Esophagus squamous epithelium (tissue), 5 donors: ENCODE results near the gene PRTG. TPM values are rescaled to one million over a fixed set of nuclear protein-coding genes. Genes with fewer than 3 reads are reported as not detected.
"Not testable (repeated sequence)": the region's sequence is repeated elsewhere in the genome, so short reads cannot be mapped to it uniquely, and the experiment has no call there.

ENCODE experiments used
- DNase-seq: peaks from one replicate; lab custom pipeline; 2025; lab: John Stamatoyannopoulos, UW
- H3K27ac ChIP-seq, 4 donors: fragments of 200-600 bp; sonication (generic); one replicate each; pipeline ENCODE4 v1.5.1; 2016 to 2019; ENCODE audit warnings: mild to moderate bottlenecking in 1 of 4
- H3K27me3 ChIP-seq, 4 donors: fragments of 200-600 bp; sonication (generic); 1 replicate in 3 of 4; 2 replicates in 1 of 4; pipeline versions ENCODE4 v1.5.1 to v1.6.0; 2017 to 2021; ENCODE audit warnings: antibody characterized with exemption in 1 of 4
- H3K36me3 ChIP-seq, 3 donors: fragments of 200-600 bp; sonication (generic); one replicate each; pipeline ENCODE4 v1.5.1; 2016 to 2019
- H3K4me1 ChIP-seq, 3 donors: fragments of 200-600 bp; sonication (generic); one replicate each; pipeline ENCODE4 v1.5.1; 2017 to 2019
- H3K4me3 ChIP-seq, 4 donors: fragments of 200-600 bp; sonication (generic); 1 replicate in 3 of 4; 2 replicates in 1 of 4; pipeline ENCODE4 v1.5.1; 2016 to 2019; ENCODE audit warnings: mild to moderate bottlenecking in 2 of 4, moderate library complexity in 1 of 4
- H3K9me3 ChIP-seq, 3 donors: fragments of 200-600 bp; sonication (generic); one replicate each; pipeline ENCODE4 v1.5.1; 2016 to 2019
- CTCF ChIP-seq, 6 experiments: fragments of 450-650 bp in 4 of 6; fragments of 200-600 bp in 2 of 6; sonication (generic) in 2 of 6; IDR thresholded peaks; one replicate each; pipeline ENCODE4 v1.5.1; 2016 to 2019; ENCODE audit warnings: antibody characterized with exemption in 6 of 6, mild to moderate bottlenecking in 4 of 6, moderate library complexity in 4 of 6
- POLR2A ChIP-seq, 4 donors: fragments of 450-650 bp; IDR thresholded peaks; one replicate each; pipeline ENCODE4 v1.6.1; 2017; ENCODE audit warnings: antibody characterized with exemption in 4 of 4, mild to moderate bottlenecking in 4 of 4, moderate library complexity in 3 of 4
- WGBS, 2 donors: methylation state at CpG; one replicate each; pipeline ENCODE4 v1.1.5; 2018; 5-methylcytosine and 5-hydroxymethylcytosine counted together
- intact Hi-C: fragments of 100-400 bp; cut with DNase I; formaldehyde crosslinking; loops from one replicate; pipeline ENCODE4 v1.15.0; 2022
- total RNA-seq, 4 donors: library from RNA; depleted of rRNA; stranded (reverse); fragments of >200 nt; gene quantifications; one replicate each; pipeline ENCODE4 v1.1.0, GENCODE V29; 2016
- donor health status: DM: yes; HTN: yes; CAD: no.

The PRTG gene
- total RNA-seq, 4 donors from 2014 or later: 0.04 to 1.3 (median 0.15) TPM

- no peak overlapping the region for H3K4me3 ChIP-seq
- TF ChIP-seq POLR2A (IDR thresholded peaks at IDR 0.05): no peak
- no peak for TF ChIP-seq CTCF (IDR thresholded peaks at IDR 0.05)
- intact Hi-C loops: no loop called here
- WGBS, 2 donors: 76 to 78% methylated on average over 1 of the region's 1 CpG
- no peak for DNase-seq
- no peaks in the 10 kb centered on the region for H3K9me3 ChIP-seq
- no peak overlapping the region for H3K27ac ChIP-seq
- no peaks in the 10 kb centered on the region for H3K36me3 ChIP-seq
- H3K27me3 ChIP-seq: peaks cover 0 to 15% (median 0%) of the 10 kb centered on the region in 4 donors
- no peaks in the 10 kb centered on the region for H3K4me1 ChIP-seq
Observed at GRCh38 chr15:55615445-55615844, 127.5 kb downstream of the PRTG start.

DNA sequence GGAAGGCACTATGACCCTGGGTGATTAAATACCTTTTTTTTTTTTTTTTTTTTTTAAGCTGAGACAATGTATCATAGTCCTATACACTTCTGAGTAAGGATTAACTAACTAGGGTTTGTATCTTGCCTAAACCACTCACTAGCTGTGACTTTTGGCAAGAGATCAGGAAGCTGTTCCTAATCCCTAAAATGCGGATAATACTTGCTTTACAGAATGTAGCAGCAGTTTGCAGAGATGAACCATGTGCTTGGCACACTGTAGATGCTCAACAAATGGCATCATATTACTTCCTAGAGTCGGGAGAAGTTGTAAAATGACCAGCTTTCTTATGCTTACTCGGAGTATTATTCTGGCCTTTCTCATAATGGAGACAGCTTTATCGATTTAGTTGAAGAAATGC, 129.2 kb downstream of the PRTG start:
- Histone ChIP-seq H3K9me3 (no peaks in the 10 kb centered on the region), H3K4me1 (no peaks in the 10 kb centered on the region), H3K27ac (no peak overlapping the region), H3K27me3 (peaks cover 0 to 10% (median 0%) of the 10 kb centered on the region in 4 donors), H3K36me3 (no peaks in the 10 kb centered on the region), H3K4me3 (no peak overlapping the region)
- TF ChIP-seq POLR2A (IDR thresholded peaks at IDR 0.05) (no peak), CTCF (IDR thresholded peaks at IDR 0.05) (no peak)
- WGBS, 2 donors: 58 to 63% methylated on average over 4 of the region's 4 CpGs
- intact Hi-C loops: no loop called here
- DNase-seq: no peak

DNA sequence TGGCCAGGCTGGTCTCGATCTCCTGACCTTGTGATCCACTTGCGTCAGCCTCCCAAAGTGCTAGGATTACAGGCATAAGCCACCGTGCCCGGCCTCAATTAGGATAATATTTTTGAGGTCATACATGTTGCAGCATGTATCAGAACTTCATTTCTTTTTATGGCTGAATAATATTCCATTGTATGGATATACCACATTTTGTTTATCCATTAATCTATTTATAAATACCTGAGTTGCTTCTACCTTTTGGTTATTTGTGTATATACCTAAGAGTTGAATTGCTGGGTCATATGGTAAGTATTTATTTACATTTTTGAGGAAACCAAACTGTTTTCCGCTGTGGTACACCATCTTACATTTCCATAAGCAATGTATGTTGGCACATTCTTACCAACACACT, 136.7 kb downstream of the PRTG start:
- no peaks in the 10 kb centered on the region for H3K36me3 ChIP-seq
- intact Hi-C loops: no loop called here
- H3K27me3 ChIP-seq: no peaks in the 10 kb centered on the region
- H3K27ac ChIP-seq: no peak overlapping the region
- 77 to 89% methylated on average over 5 of the region's 5 CpGs for WGBS, 2 donors
- no peak for DNase-seq
- no peak for TF ChIP-seq POLR2A (IDR thresholded peaks at IDR 0.05)
- TF ChIP-seq CTCF (IDR thresholded peaks at IDR 0.05): no peak
- H3K9me3 ChIP-seq: no peaks in the 10 kb centered on the region
- no peak overlapping the region for H3K4me3 ChIP-seq
- H3K4me1 ChIP-seq: no peaks in the 10 kb centered on the region

- no peak for DNase-seq
- 85 to 90% methylated on average over 5 of the region's 5 CpGs for WGBS, 2 donors
Observed at GRCh38 chr15:55601374-55601773, 141.6 kb downstream of the PRTG start.

GRCh38 chr15:55599439-55599838, 143.5 kb downstream of the PRTG start:
- TF ChIP-seq POLR2A (IDR thresholded peaks at IDR 0.05) (no peak), CTCF (IDR thresholded peaks at IDR 0.05) (no peak)
- no peak overlapping the region for H3K27ac ChIP-seq
- H3K9me3 ChIP-seq: no peaks in the 10 kb centered on the region
- H3K27me3 ChIP-seq: no peaks in the 10 kb centered on the region
- no peaks in the 10 kb centered on the region for H3K4me1 ChIP-seq
- no peak overlapping the region for H3K4me3 ChIP-seq
- H3K36me3 ChIP-seq: no peaks in the 10 kb centered on the region
- no peak for DNase-seq
- intact Hi-C loops: no loop called here
- WGBS, 2 donors: 83% methylated on average over 3 of the region's 3 CpGs

More at GRCh38 chr15:55601374-55601773, 141.6 kb downstream of the PRTG start:
- intact Hi-C loops: no loop called here
- TF ChIP-seq CTCF (IDR thresholded peaks at IDR 0.05) (no peak), POLR2A (IDR thresholded peaks at IDR 0.05) (no peak)
- Histone ChIP-seq H3K4me3 (no peak overlapping the region), H3K27me3 (no peaks in the 10 kb centered on the region), H3K27ac (no peak overlapping the region), H3K4me1 (no peaks in the 10 kb centered on the region), H3K9me3 (no peaks in the 10 kb centered on the region), H3K36me3 (no peaks in the 10 kb centered on the region)

GRCh38 chr15:55593019-55593418, 149.9 kb downstream of the PRTG start:
- H3K27ac ChIP-seq, H3K36me3 ChIP-seq, H3K4me3 ChIP-seq, DNase-seq, intact Hi-C loops, H3K4me1 ChIP-seq, H3K9me3 ChIP-seq: not testable (repeated sequence)
- WGBS, 2 donors: 92 to 100% methylated on average over 1 of the region's 1 CpG
- peaks cover 0 to 17% (median 0%) of the 10 kb centered on the region in 4 donors for H3K27me3 ChIP-seq
